EL (cell line): ENCODE data around the gene NOL3.

Experiments used
- DNase-seq: peaks from one replicate; pipeline ENCODE4 v3.0.0-alpha.2; 2016

NOL3 gene

DNA sequence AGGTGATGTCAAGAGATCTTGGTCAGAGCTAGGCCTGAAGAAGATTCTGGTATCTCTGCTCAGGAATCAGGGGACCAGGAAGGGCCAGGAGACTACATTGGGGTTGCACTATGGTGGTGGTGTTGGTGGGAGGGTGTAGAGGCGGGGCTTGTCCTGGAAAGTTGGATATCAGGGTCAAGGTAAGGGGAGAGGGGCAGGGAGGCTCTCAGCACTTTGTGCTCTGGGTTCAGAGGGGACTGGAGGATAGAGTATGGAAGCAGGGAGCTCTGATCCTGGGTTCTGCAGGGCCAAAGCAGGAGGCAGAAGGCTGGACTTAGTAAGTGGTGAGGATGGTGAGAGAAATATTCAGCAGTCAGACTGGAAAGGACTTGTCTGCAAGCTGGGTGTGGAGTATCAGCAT lies 3.0 kb downstream of the NOL3 start:
- no peak for DNase-seq

GRCh38 chr16:67173808-67174705 lies 3.7 kb downstream of the NOL3 start:
- peak; percentile 87 for DNase-seq

DNA sequence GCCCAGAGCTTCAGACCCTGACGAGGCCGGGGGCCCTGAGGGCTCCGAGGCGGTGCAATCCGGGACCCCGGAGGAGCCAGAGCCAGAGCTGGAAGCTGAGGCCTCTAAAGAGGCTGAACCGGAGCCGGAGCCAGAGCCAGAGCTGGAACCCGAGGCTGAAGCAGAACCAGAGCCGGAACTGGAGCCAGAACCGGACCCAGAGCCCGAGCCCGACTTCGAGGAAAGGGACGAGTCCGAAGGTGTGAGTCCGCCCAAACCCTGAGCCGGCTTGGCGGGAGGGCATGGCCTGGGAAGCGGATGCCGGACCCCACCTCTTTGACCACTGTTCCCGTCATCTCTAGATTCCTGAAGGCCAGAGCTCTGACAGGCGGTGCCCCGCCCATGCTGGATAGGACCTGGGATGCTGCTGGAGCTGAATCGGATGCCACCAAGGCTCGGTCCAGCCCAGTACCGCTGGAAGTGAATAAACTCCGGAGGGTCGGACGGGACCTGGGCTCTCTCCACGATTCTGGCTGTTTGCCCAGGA lies 4.4 kb downstream of the NOL3 start:
- DNase-seq = no peak

DNA sequence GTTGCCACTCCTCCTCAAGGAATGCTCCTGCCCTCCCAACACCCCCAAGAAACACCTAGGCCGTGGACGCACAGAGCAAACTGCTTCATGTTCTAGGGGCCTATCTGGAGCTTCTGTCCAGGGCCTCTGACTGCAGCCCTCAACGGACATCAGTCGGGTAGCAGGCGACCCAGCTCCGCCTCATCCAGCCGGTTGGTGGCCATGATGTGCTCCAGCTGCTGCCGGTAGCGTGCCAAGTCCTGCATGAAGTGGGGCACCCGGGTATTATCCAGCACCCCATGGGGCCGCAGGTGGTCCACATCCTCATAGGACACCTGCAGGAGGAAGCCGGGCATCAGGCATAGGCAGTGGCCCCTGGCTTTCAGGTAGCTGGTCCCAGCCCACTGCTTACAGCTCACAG lies 6.3 kb downstream of the NOL3 start:
- no peak for DNase-seq

GRCh38 chr16:67177743-67178699 lies 7.7 kb downstream of the NOL3 start:
- DNase-seq = peak; percentile 46

DNA sequence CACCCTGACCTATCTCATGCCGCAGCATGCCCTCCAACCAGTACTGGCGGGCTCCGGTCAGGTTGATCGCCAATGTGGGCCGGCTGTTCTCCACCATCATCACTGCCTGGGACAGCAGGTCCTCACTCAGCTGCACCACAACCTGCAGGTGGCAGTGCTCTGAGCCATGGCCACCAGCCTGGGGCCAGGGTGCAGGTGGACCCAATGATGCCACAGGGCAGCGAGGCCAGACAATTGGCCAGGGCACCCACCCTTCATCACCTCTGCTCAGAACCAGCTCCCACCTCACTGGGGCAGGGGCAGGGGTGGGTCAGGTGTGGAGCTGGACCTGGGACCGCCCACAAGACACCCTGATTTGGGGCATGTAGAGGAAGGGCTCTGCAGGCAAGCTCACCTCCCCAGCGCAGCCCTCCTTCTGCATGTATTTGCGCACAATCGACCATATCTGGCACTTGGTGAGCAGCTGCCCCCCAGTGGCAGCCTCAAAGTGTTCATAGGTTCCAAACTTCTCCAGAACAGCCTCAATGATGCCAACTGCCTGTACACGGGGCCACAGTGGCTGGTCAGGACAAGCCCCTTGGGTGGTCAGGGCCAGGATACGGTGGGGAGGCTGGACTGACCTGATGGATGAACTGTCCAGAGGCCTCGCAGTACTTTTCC lies 9.2 kb downstream of the NOL3 start:
- no peak for DNase-seq

DNA sequence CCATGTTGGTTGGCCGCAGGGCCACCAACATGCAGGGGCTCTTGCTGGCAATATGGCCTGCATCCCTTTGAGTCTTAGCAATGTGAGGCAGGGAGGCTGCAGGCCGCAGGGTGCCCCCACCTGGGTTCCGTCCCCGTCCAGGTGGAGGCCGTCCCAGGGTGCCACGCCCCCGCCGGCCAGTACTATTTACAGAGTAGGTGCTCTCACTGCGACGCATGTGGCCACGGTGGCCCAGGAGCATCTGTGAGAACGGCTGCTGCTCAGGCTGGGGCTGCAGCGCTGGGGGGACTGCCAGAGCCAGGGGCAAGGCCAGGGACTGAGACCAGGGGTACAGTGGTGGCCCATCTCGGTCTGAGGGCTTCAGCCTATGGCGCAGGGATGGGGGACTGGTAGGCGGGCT lies 9.8 kb downstream of the NOL3 start:
- no peak for DNase-seq

GRCh38 chr16:67181346-67181745 lies 11.0 kb downstream of the NOL3 start:
- peak; percentile 76 for DNase-seq

DNA sequence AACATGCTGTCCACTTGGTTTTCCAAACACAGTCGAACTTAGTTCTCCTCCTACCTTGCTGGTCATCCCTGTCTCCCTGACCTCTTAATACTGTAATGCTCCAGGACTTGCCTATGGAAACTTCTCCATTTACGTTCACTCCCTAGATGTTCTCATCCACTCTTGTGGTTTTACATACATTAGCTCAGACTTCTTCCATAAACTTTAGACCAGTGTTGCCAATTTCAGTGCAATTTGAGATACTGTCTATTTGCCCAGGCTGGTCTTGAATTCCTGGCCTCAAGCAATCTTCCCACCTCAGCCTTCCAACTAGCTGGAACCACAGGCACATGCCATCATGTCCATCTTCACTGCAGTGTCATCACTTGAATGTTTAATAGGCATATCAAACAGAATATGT lies 11.9 kb downstream of the NOL3 start:
- no peak for DNase-seq

DNA sequence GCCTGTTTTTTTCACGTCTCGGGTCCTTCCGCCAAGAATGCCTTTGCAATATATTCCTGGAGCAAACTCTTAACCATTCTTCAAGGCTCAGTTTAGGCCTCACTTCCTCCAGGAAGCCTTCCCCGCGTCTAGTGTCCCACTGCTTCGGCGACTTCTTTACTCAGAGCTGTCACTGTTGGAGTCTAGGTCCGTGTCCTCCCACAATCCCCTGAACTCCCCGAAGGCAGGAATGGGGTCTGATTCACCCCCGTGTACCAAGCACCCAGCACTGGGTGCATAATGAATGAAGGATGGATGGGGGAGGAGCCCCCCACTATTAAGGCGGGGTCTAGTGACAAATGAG lies 12.9 kb downstream of the NOL3 start:
- no peak for DNase-seq

- peak; percentile 99 for DNase-seq
These were observed 13.5 kb downstream of the NOL3 start, which contains the start of gene MATCAP1 for GRCh38 chr16:67183627-67184452. TSS of gene MATCAP1 (minus strand) at chr16:67183963. CDS start at chr16:67180610, 3,353 bp downstream.

GRCh38 chr16:67184453-67184994 lies 14.2 kb downstream of the NOL3 start:
- no peak for DNase-seq

DNA sequence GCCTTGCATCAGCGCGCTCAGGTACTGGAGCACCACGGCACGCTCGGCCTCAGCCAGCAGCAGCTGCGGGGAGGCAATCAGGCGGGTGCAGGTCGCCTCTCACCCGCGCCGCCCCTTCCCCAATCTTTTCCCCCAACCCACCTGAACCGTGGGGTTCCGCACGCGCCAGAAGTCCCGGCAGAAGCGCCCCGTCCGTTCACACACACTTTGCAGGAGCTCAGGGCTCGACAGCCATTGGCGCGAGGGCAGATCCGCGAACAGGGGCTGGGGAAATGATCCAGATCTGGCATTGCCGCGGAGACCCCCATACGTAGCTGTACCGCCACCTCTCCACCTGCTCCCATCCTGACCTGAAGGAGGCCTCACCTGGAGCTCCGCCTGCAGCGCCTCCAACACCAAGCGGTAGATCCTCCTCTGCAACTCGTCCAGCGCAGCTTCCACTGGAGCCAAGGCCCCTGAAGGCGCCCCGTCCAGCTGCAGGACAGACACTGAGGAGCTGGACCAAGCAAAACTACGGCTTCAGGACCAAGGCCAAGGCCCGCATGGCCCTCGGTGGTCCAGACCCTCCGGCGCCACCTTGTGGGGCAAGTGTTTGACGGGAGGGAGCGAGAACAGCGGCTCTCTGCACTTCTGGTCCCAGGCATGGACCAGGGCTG lies 14.8 kb downstream of the NOL3 start:
- DNase-seq = peak; percentile 93

DNA sequence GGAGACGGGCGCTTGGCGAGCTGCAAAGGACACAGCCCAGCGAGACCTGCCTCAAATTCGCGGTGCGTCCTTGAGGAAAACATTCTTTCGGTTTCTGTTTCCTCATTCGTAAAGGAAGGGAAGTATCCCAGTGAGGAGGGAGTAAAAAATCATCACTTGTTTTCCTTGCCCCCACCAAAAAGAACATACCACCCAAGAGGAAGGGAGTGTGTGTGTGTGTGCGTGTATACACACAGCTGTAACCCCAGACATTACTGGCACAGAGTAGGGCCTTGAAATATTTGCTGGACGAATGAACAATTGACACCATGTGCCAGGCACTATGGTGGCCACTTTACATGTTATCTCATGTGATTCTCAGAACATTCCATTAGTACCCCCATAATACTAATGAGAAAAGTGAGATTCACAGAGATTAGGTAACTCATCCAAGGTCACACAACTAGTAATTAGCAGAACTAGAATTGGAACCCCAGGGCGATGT lies 15.4 kb downstream of the NOL3 start:
- DNase-seq = no peak

- peak; percentile 72 for DNase-seq
These were observed 16.2 kb downstream of the NOL3 start for GRCh38 chr16:67186550-67186950.

- no peak for DNase-seq
These were observed 17.0 kb downstream of the NOL3 start for GRCh38 chr16:67187175-67187890.

- no peak for DNase-seq
These were observed 18.0 kb downstream of the NOL3 start for GRCh38 chr16:67188323-67188722.

DNA sequence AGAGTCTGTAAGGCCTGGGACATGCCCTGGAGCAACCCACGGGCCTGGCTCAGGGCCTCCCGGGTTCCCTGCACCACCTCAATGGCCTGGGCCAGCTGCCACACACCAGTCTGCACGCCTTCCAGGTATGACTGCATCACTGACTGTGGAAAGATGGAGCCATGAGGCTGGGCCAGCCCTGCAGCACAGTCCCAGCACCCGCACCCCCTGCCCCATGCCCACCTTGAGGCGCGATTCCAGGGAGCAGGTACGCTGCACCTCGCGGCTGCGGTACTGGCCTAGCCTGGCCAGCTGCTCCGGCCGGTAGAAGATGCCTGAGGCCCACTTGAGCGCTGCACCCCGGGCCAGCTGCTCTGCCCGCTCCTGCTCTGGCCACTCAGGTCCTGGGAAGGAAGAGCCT lies 18.5 kb downstream of the NOL3 start:
- DNase-seq = no peak

DNA sequence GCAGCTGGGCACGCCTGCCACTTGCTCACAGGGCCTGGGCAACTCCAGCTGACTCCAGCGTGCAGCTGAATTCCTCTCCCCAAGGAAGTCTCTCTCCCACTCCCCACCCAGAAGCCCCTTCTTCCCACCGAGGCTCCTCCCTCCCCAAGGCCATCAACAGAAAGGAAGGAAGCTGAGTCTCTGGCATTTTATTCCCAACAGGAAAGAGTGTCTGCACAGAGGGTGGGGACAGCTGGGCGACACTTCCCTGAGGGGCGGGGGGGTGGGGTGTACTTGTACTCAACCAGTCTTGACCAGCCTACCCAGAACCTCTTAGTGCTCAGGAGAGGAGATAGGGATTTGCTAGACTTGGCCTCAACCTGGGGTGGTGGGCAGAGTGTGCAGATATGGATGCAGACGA lies 19.7 kb downstream of the NOL3 start, which contains the start of gene EXOC3L1:
Gene EXOC3L1, minus strand, starts transcription at position 96 of the 400 bp plus-strand sequence. CDS start 460 bp downstream, outside the sequence.
- no peak for DNase-seq
